Activated CD8-positive, alpha-beta memory T cell treated with anti-CD3 and anti-CD28 coated beads, Interleukin-2, amount 50 U/mL, for 4 hours (primary cell): ENCODE measurements around the gene FKBP6.
A peak's percentile ranks its signal among the peaks of the same experiment; 100 is the strongest.
"Not testable (repeated sequence)": the region's sequence is repeated elsewhere in the genome, so short reads cannot be mapped to it uniquely, and the experiment has no call there.

Experiments used
- DNase-seq: peaks from one replicate; pipeline ENCODE4 v3.0.0-alpha.2; 2020

The FKBP6 gene, protein sequence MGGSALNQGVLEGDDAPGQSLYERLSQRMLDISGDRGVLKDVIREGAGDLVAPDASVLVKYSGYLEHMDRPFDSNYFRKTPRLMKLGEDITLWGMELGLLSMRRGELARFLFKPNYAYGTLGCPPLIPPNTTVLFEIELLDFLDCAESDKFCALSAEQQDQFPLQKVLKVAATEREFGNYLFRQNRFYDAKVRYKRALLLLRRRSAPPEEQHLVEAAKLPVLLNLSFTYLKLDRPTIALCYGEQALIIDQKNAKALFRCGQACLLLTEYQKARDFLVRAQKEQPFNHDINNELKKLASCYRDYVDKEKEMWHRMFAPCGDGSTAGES

DNA sequence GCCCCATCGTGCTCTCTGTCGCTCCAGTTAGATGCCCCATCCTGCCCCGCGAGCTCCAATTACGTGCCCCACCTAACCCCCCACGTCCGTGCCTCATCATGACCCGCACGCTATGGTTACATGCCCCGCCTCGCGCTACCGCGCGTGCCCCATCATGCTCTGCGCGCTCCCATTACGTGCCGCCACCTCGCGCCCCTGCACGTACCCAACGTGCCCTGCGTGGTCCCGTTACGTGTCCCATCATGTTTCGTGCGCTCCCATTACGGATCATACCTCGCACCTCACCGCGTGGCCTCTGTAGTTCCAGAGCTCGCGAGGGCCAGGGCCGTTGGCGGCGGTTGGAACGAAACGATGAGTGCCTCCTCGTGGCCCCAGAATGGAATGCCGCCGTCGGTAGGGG lies at the start of gene FKBP6, which contains the start of gene TRIM50:
TSS of gene FKBP6 (plus strand) at position 240 of the 400 bp plus-strand sequence. CDS start 268 bp downstream, outside the sequence.
TSS of gene TRIM50 (minus strand) at position 161 of the 400 bp plus-strand sequence. CDS start 3,295 bp downstream, outside the sequence.
- not testable (repeated sequence) for DNase-seq

DNA sequence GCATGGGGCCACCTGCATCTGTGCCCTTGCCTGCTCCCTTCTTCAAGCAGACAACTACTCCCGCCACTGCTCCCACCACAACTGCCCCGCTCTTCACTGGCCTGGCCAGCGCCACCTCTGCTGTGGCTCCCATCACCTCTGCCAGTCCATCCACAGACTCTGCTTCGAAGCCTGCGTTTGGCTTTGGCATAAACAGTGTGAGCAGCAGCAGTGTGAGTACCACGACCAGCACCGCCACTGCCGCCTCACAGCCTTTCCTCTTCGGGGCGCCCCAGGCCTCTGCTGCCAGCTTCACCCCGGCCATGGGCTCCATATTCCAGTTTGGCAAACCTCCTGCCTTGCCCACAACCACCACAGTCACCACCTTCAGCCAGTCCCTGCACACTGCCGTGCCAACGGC lies 30.7 kb upstream of the FKBP6 start:
- not testable (repeated sequence) for DNase-seq

DNA sequence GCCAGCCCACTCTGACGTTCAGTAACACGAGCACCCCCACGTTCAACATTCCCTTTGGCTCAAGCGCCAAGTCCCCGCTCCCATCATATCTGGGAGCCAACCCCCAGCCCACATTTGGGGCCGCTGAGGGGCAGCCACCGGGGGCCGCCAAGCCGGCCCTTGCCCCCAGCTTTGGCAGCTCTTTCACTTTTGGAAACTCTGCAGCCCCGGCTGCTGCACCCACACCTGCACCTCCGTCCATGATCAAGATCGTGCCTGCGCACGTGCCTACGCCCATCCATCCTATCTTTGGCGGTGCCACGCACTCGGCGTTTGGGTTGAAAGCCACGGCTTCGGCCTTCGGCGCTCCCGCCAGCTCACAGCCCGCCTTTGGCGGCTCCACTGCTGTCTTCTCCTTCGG lies 30.3 kb upstream of the FKBP6 start:
- not testable (repeated sequence) for DNase-seq

DNA sequence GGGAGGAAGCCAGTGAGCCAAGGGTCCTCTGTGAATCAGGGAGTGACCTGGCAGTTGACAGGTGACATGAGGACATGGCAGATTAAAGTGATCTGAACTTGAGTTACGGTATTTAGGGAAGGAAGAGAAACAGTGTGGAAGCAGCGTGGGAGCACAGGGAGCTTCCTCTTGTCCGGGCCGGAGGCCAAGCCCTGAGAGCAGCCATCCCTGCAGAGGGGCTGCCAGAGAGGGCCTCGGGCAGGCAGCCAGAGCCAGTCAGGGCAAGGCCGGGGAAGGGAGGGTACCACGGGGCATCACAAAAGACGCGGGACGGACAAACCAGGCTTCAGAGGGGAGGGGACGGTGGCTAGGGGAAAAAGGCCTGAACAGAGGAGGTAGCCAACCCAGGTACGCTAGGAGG lies 28.1 kb upstream of the FKBP6 start:
- not testable (repeated sequence) for DNase-seq

DNA sequence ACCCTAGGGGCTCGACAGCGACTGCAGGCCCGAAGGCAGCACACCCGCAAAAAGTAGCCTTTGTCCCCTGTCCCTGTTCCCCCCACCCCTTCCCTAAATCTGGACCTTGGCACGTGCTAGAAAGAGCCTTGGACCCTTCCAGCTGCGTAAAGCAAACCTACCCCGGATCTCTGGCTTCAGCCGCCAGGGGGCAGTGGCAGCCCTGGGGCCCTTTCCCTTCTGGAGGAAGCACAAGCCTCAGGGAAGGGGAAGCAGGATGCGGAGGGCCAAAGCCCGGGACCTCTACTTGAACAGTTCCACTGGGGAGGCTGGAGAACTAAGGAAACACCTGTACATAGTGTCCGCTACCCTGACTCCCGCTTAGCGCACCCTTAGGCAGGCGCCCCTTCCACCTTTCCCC lies 26.9 kb upstream of the FKBP6 start:
- DNase-seq, result not testable (repeated sequence)

DNA sequence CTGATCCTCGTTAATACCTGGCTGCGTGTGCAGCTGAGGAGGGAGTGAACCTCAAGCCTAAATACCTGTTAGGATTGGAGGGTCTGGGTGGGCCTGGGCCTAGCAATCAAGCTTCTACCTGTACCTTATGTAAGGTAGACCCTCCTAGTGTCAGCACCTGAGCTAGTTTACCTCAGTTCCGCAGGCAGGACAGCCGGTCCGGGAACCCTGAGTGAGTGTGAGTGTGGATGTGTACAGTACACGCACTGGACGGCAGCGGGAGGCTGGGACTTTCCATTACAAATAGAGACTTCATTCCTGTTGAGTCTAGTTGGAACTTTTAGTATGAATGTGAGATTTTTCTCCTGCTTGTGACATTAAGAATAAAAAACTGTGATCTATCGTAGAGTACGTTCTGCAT lies 25.1 kb upstream of the FKBP6 start:
- DNase-seq, result not testable (repeated sequence)

DNA sequence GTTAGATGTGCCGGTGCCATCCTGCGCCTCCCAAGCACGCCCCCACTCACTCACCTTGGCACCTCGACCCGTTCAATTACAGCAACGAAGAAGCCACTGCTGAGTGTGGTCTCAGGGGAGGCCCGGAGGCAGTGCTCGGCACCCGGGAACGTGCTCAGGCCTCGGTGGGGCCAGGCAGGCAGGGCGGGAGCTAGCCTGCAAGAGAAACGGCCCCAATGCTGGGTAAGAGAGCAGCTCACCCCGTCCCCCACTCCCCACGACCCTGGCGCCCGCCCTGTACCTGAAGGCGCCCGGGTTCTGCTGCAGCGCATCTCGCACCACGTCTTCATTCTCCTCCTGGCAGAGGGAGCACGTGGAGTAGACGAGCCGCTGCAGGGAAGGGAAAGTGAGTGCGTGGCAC lies 24.4 kb upstream of the FKBP6 start:
- DNase-seq, result no peak

DNA sequence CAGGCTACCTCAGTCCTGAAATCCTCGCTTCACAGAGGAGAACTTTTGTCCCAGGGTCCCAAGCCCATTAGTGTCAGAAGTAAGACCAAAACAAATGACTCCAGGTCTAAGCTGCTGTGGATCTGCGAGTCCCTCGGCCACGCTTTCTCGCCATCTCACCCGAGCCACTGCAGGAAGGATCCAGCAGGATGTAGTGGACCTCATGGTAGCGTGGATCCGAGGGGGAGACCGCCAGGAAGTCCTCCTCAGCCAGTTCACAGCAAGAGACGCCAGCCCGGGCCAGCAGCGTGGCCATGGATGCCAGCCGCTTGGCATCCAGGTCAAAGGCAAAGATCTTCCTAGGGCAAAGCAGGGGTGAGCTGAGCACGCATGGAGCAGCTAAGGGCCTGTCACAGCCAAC lies 23.9 kb upstream of the FKBP6 start:
- no peak for DNase-seq

DNA sequence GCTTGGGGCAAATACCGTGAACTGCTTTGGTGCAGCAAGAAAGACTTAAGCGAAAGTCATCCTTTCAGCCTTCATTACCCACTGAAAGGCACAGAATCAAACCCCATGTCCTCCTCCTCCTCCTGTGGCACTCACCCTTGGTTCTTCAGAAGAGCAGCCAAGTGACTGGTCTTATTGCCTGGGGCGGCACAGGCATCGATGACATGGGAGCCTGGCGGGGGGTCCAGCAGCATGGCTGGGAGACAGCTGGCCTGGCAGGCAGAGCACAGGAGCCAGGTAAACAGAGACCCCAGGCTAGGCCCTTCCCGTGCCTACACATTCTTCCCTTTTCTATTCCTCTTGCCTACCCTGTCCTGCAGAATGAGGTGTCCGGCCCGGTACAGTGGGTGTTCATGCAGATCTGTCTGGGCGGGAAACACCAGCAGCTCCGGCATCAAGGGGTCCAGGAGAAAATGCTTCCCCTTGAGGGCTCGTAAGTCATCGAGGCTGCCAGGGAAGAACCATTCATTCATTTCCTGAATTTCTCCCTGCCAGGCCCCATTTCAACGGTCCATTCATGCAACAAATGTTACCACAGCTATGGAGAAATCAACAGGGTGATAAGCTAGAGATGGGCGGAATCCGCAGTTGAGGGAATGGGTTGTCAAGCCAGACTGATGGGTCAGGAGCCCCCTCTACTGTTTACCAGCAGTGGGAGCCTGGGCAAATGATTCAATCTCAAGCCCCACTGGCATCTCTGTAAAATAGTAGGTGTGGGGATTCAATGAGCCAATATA lies 23.2 kb upstream of the FKBP6 start:
- not testable (repeated sequence) for DNase-seq

DNA sequence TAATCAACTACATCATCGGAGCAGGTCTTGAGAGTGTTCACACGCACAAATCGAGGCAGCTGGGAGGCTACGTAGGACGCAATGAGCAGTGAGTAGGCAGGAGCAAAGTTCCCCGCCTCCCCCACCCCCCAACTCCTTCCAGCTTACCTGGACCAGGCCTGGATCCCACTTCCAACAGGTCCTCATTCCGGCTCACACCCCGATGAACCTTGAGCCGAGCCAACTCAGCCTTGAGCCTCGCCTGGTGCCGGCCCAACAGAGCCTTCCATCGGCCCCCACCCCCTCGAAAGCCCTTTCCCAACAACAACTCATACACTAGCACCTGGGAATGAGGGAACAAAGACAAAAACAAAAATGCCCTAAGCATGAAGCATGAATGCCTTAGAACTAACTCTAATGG lies 20.5 kb upstream of the FKBP6 start:
- DNase-seq, result no peak

DNA sequence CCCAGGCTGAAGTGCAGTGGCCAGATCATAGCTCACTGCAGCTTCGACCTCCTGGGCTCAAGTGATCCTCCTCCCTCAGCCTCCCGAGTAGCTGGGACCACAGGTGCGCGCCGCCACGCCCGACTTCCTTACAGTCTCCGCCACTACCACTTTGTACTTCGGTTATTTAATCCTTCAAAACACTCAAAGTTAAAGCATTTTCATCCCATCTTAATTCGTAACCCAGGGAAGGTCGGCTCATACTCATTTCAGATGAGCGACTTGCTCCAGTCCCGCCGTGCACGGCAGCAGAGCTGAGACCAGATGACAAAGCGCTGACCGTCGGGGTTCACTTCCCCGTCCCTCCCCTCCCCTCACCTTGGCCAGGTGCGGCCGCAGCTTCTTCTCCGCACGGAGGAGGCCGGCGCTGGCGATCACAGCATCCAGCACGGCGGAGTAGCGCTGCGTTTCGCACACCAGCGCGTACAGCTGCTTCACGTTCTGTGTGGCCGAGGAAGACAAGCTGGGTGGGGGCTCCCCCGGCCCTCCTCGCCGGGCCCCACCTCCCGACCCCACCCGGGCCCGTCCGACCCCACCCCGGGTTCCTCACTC lies 19.8 kb upstream of the FKBP6 start:
- DNase-seq, result no peak

DNA sequence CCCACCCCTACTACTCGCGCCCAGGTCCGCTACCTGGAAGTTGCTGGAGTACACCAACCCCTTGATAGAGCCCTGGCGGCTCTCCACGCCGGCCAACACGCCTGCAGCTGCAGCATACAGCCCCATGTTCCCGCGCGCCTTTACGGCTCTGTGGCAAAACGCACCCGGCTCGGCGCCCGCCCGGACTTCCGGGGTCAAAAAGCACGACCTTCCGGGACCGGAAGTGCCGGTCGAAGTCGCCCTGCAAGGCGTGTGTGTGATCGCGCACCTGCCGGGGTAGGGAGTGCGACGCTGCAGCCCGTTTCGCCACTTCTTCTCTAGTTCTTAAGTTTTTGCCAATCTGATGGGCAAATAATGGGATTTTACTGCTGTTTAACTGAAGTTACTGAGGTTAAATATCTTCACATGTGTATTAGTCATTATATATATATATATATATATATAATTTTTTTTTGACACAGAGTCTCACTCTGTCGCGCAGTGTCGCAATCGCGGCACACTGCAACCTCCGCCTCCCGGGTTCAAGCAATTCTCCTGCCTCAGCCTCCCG lies 19.2 kb upstream of the FKBP6 start, which contains the start of gene NSUN5:
TSS of gene NSUN5 (minus strand) at position 162 of the 550 bp plus-strand sequence. CDS start at position 126, 36 bp downstream.
- DNase-seq, result peak; percentile 86

DNA sequence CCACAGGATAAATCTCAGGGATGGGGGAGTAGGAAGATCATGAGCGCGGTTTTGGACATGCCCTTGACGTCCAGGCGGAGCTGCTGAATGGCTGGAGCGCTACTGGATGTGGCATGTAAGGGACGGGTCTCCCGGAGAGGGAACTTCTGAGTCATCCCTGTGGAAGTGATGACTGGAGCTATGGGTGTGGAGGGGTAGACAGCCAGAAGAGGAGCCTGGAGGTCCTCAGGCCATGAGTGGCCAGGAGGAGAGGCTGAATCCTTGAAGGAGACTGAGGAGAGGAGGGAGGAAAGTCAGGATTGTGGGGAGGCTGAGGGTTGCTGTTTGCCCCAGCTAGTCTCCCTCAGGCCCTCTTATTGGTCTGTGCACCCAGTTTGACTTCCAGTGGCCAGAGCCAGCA lies 16.5 kb upstream of the FKBP6 start:
- not testable (repeated sequence) for DNase-seq

DNA sequence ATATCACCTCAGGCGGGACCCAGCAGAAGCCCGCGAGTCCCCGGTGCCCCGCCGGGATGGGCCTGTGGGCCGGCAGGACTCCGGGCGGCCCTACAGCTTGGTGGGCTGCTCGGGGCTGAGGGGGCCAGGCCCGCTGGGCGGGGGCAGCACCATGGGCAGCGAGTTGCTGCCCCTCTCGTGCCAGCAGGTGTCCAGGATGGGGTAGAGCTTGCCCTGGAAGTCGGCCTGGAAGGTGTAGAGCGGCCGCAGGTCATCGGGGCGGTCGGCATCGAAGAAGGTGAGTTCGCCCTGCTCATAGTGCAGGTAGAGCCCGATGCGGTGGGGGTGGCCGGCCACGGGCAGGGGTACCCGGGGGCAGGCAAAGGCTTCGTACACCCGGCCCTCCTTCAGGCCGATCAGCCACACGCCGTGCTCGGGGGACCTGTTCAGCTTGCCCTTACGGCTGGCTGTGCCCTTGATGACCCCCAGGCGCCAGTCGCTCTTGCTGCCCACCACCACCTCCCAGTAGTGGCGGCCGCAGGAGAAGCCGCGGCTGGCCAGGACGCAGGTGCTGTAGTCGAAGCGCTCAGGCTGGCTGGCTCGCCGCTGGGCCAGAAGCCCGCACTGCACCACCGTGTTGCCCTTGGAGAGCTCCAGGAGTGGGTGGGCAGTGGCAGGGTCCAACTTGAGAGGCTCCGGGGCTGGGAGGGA lies 15.0 kb upstream of the FKBP6 start:
- DNase-seq, result no peak

DNA sequence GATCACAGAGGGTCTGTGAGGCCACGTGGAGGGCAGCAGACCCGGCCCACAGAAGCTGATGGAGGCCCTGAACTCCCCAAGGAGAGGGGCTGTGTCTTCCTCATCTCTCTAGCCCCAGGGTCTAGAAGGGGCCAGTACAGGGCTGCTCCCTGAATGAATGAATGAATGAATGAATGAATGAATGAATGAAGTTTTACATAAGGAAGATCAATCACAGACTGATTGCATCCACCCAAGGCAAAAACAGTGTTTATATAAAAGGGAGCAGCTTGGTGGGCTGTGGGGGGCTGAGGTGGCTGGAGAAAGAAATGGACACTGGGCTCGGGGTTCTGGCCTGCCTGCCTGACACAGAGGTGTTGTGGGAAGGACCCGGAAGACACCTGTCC lies 14.4 kb upstream of the FKBP6 start:
- DNase-seq, result no peak

DNA sequence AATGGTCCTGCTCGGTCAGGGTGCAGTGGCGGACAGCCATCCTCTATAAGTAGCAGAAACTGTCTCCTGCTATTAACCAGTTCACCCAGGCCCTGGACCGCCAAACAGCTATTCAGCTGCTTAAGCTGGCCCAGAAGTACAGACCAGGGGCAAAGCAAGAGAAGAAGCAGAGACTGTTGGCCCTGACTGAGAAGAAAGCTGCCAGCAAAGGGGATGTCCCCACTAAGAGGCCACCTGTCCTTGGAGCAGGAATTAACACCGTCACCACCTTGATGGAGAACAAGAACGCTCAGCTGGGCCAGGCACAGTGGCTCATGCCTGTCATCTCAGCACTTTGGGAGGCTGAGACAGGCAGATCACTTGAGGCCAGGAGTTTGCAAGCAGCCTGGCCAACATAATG lies 13.7 kb upstream of the FKBP6 start:
- no peak for DNase-seq

DNA sequence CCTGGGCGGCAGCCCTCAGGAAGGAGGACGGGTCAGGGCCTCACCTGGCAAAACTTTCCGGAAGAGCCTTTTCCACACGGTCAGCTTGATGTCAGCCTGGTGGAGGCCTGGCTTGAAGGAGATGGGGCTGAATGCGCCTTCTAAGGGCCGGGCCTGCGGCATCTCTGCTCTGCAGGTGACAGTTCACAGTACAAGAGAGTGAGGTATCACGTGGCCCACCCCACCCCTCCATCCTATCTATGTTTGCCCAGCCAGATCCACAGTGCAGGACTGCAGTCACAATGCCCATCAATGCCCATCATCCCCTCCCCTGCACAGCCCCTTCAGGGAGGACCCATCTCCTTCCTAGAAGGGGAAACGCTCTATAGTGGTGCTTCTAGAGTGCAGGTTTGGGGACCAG lies 11.4 kb upstream of the FKBP6 start:
- no peak for DNase-seq

DNA sequence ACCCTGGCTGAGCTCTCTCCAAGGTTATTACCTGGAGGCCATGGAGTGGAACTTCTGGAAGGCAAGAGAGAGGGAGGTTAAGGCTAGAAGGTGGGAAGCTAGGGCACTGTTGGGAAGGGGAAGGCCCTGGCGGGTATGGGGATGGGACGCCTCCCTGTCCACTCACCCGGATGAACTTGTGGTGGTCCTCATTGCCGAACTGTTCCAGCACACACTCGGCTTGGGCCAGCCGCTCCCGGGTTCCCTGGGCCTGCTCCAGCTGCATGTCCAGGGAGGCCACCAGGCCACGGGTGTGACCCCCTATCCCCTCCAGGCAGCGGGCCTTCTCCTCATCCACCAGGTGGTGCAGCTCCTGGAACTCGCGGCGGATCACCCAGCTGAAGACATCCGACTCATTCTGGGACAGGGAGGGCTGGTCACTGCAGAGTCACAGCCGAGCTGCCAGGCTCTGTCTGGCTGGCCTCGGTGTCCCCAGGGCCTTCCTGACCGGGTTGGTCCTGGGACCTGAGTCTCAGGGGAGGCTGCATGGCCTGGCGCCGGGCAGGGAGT lies 9.2 kb upstream of the FKBP6 start:
- DNase-seq, result not testable (repeated sequence)

DNA sequence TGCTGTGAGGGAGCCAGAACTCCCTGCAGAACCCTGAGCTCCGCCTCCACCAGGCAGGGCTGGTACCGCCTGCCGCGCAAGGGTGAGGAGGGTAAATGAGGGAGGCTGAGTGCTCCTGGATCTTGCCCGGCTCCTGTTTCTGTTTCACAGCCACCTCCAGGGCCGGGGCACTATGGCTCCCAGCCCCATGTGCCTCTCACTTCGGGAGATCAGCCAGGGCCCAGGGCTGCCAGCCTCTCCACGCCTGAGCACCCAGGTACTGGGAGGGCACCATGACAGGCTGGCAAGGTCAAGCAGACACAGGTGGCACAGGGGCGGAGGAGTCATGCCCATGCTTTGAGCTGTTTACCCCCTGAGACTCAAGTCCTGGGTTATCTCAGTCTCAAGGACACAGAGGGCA lies 8.4 kb upstream of the FKBP6 start:
- not testable (repeated sequence) for DNase-seq

DNA sequence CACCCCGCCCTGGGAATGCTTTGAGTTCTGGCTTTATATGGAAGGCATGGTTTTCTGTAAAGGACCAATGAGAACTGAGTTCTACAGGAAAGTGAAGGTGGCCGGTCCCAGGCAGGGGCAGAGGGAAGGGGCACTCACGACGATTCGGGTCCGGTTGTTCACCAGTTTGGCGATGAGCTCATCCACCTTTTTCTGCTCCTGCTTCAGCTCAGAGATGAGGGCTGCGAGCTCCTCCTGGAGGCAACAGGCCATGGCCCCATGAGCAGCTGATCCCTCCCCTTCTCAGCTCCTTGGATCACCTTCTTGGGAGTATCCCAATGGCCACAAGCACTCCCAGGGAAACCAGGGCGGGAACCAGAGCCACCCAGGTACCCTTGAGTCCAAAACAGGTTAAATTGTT lies 8.0 kb upstream of the FKBP6 start:
- DNase-seq, result not testable (repeated sequence)

DNA sequence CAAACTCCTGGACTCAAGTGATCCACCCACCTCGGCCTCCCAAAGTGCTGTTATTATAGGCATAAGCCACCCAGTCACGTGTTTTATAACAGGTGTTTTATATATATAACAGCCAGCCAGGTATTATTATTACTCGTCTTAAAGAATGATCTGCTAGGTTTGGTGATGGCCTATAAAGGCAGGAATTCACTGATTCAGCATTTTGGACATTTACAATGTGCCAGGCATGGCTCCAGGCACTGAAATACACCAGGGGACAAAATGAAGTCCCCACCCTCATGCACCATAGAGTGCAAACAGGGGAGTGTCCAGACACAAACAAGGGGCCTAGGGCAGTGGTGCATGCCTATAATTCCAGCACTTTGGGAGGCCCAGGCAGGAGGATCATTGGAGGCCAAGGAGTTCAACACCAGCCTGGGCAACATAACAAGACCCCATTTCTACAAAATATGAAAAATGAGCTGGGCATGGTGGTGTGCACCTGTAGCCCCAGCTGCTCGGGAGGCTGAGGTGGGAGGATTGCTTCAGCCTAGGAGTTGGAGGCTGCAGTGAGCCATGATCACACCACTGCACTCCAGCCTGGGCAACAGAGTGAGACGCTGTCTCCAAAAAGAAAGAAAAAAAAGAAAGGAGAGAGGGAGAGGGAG lies 4.4 kb upstream of the FKBP6 start:
- DNase-seq, result not testable (repeated sequence)
